Psoas muscle (tissue), 8 donors: ENCODE data around the gene MAOB. TPM values are rescaled to one million over a fixed set of nuclear protein-coding genes. Genes with fewer than 3 reads are reported as not detected.
A peak's percentile ranks its signal among the peaks of the same experiment; 100 is the strongest.

ENCODE experiments used
- ATAC-seq, 4 donors: fragments of 200-7000 bp; cut with Tn5 transposase; one replicate each; pipeline ENCODE4 v1.9.1; 2020; ENCODE audit warnings: moderate library complexity in 3 of 4, mild to moderate bottlenecking in 2 of 4
- DNase-seq, 2 donors: peaks; one replicate each; pipeline ENCODE4 v3.0.0-alpha.2; 2020
- H3K27ac ChIP-seq: fragments of 200-600 bp; one replicate; pipeline ENCODE4 v1.8.0; 2022
- H3K27me3 ChIP-seq, 3 donors: fragments of 200-600 bp in 1 of 3; one replicate each; pipeline versions ENCODE4 v1.6.1 to v1.8.0; 2013 to 2022; ENCODE audit warnings: low read length in 2 of 3, mild to moderate bottlenecking in 2 of 3, moderate library complexity in 1 of 3; ENCODE audit not compliant: insufficient read depth in 3 of 3
- H3K36me3 ChIP-seq, 2 donors: fragments of 200-600 bp in 1 of 2; one replicate each; pipeline versions ENCODE4 v1.6.1 to v1.8.0; 2013 to 2022; ENCODE audit warnings: low read depth in 1 of 2, mild to moderate bottlenecking in 1 of 2, moderate library complexity in 1 of 2; ENCODE audit not compliant: insufficient read depth in 1 of 2
- H3K4me1 ChIP-seq: fragments of 200-600 bp; one replicate; pipeline ENCODE4 v1.8.0; 2022
- H3K4me3 ChIP-seq: fragments of 200-600 bp; one replicate; pipeline ENCODE4 v1.8.0; 2022; ENCODE audit warnings: mild to moderate bottlenecking
- H3K9me3 ChIP-seq: fragments of 200-600 bp; one replicate; pipeline ENCODE4 v1.8.0; 2022
- CTCF ChIP-seq: fragments of 200-600 bp; IDR thresholded peaks from one replicate; pipeline ENCODE4 v1.8.0; 2022; ENCODE audit warnings: antibody characterized with exemption
- WGBS, 3 donors: extraction: QIAGEN DNeasy Blood & Tissue Kit; methylation state at CpG; one replicate each; pipeline versions ENCODE4 v1.1.6 to v1.1.7; 2013; 5-methylcytosine and 5-hydroxymethylcytosine counted together
- intact Hi-C, 2 donors: fragments of 100-400 bp; cut with DNase I; formaldehyde crosslinking; loops; one replicate each; pipeline versions ENCODE4 v1.11.0 to v1.14.2; 2022
- polyA plus RNA-seq, 3 donors: library from polyadenylated mRNA; stranded (reverse); fragments of 200-250 nt; gene quantifications; one replicate each; pipeline ENCODE4 v1.2.3, GENCODE V29; 2013
- total RNA-seq, 4 donors: library from RNA; stranded (reverse); fragmentation: NEBNext Ultra II Directional in 2 of 4; extraction: Animal tissue kit (Norgen Biotek cat#: 25700) in 2 of 4; gene quantifications; one replicate each; pipeline versions ENCODE4 v1.2.1 to v1.2.4, GENCODE V29; 2021 to 2023
- donor health status: healthy with polysubstance abuse.
- donor health status: DM: no; HTN: no; CAD: no; lungs with moderate emphysema.
- donor health status: Bipolar disorder and iron deficiency.
- donor health status: healthy.
- donor health status: DM: yes; HTN: yes; CAD: no.
- donor health status: DM: no; HTN: no; CAD: no.
- donor health status: DM: no; HTN: no; CAD: no.
- donor health status: DM: yes; HTN: yes; CAD: no.

Gene MAOB
- total and polyA plus RNA-seq, 7 donors, result 13.0 to 80.6 (median 42.6) TPM

GRCh38 chrX:43744284-43744683 is 138.0 kb downstream of the MAOB start:
- intact Hi-C loops, result loop anchor here in 1 of 2 donors (10.0 kb wide), 1 partner anchor 89 kb away; the partner anchor contains the start of gene MAOA
- peaks cover 0 to 9% (median 0%) of the 10 kb centered on the region in 3 donors for H3K27me3 ChIP-seq
- ATAC-seq, result no peak
- WGBS, 3 donors, result 63 to 82% (median 77%) methylated on average over 3 of the region's 3 CpGs
- H3K9me3 ChIP-seq, result no peaks in the 10 kb centered on the region
- H3K4me1 ChIP-seq, result no peaks in the 10 kb centered on the region
- DNase-seq, result no peak
- TF ChIP-seq CTCF, result no peak
- no peak overlapping the region for H3K4me3 ChIP-seq
- no peak overlapping the region for H3K27ac ChIP-seq
- no peaks in the 10 kb centered on the region for H3K36me3 ChIP-seq

- Histone ChIP-seq H3K4me1 (no peaks in the 10 kb centered on the region), H3K9me3 (no peaks in the 10 kb centered on the region), H3K27me3 (peaks cover 0 to 9% (median 0%) of the 10 kb centered on the region in 3 donors), H3K27ac (no peak overlapping the region), H3K36me3 (no peaks in the 10 kb centered on the region), H3K4me3 (no peak overlapping the region)
- TF ChIP-seq CTCF, result no peak
- intact Hi-C loops, result loop anchor here in 1 of 2 donors (10.0 kb wide), 1 partner anchor 88 kb away; the partner anchor contains the start of gene MAOA
- no peak for DNase-seq
- 50 to 75% (median 55%) methylated on average over 5 of the region's 5 CpGs for whole genome bisulfite sequencing, 3 donors
- no peak for ATAC-seq
Measured at GRCh38 chrX:43743100-43743822, 139.0 kb downstream of the MAOB start.

- no peak overlapping the region for H3K4me3 ChIP-seq
- H3K27me3 ChIP-seq, result peaks cover 0 to 12% (median 0%) of the 10 kb centered on the region in 3 donors
- no peak overlapping the region for H3K27ac ChIP-seq
- H3K36me3 ChIP-seq, result no peaks in the 10 kb centered on the region
- peak in 3 of 4 donors; percentile 77 to 89 (median 88) for ATAC-seq
- no peaks in the 10 kb centered on the region for H3K4me1 ChIP-seq
- intact Hi-C loops, result loop anchor here in 1 of 2 donors (10.0 kb wide), 1 partner anchor 87 kb away; the partner anchor contains the start of gene MAOA
- WGBS, 3 donors, result 26 to 29% (median 27%) methylated on average over 7 of the region's 7 CpGs
- no peak for TF ChIP-seq CTCF
- no peak for DNase-seq
- H3K9me3 ChIP-seq, result no peaks in the 10 kb centered on the region
Measured at GRCh38 chrX:43741843-43742573, 140.2 kb downstream of the MAOB start.

GRCh38 chrX:43735957-43736356 is 146.3 kb downstream of the MAOB start:
- Histone ChIP-seq H3K9me3 (no peaks in the 10 kb centered on the region), H3K27me3 (peaks cover 0 to 3% (median 0%) of the 10 kb centered on the region in 3 donors), H3K4me1 (no peaks in the 10 kb centered on the region), H3K4me3 (no peak overlapping the region), H3K27ac (no peak overlapping the region), H3K36me3 (peaks cover 0 to 4% of the 10 kb centered on the region in 2 donors)
- ATAC-seq (peak in 2 of 4 donors; percentile 67 to 71), DNase-seq (no peak)
- 31 to 54% (median 51%) methylated on average over 3 of the region's 3 CpGs for WGBS, 3 donors
- intact Hi-C loops, result no loop called here
- TF ChIP-seq CTCF, result no peak
